OCI-LY7 (cell line): ENCODE measurements around the gene DOCK1. TPM values are rescaled to one million over a fixed set of nuclear protein-coding genes. Genes with fewer than 3 reads are reported as not detected.

Experiments
- BruUV-seq: library from RNA; stranded (reverse); fragments of 400-500 nt; replicated peaks from 2 replicates; lab custom pipeline; 2021; lab: Mats Ljungman, UMichigan
- CTCF ChIA-PET: fragments of 300-600 bp; sonication (Branson Sonifier 250); formaldehyde crosslinking; loops from one replicate; lab custom pipeline; 2022; ENCODE audit warnings: antibody characterized with exemption; ENCODE audit not compliant: unreplicated experiment; lab: Charles Lee
- POLR2A ChIA-PET: fragments of 300-600 bp; sonication (Branson Sonifier 250); formaldehyde crosslinking; loops from one replicate; lab custom pipeline; 2022; ENCODE audit warnings: antibody characterized with exemption; lab: Charles Lee
- DNase-seq: peaks from one replicate; pipeline ENCODE4 v3.0.0-alpha.2; 2015; ENCODE audit warnings: low spot score
- H2AFZ ChIP-seq: fragments of 200-600 bp; sonication (generic), shearing (Covaris generic); 2 replicates; pipeline ENCODE4 v1.6.1; 2014; ENCODE audit warnings: mild to moderate bottlenecking, antibody characterized with exemption, low read length, moderate library complexity
- H3K27ac ChIP-seq: fragments of 200-600 bp; sonication (generic); 2 replicates; pipeline ENCODE4 v1.5.1; 2014; ENCODE audit warnings: mixed run types, low read depth, mild to moderate bottlenecking, moderate library complexity, low read length, inconsistent platforms; ENCODE audit not compliant: poor library complexity, severe bottlenecking
- H3K36me3 ChIP-seq: fragments of 200-600 bp; sonication (generic); 2 replicates; pipeline ENCODE4 v1.6.1; 2014; ENCODE audit warnings: mild to moderate bottlenecking, antibody characterized with exemption, low read length, moderate library complexity, mixed read lengths; ENCODE audit not compliant: insufficient read depth
- H3K4me1 ChIP-seq: fragments of 200-600 bp; sonication (generic); 2 replicates; pipeline ENCODE4 v1.5.1; 2014; ENCODE audit warnings: mild to moderate bottlenecking, low read length; ENCODE audit not compliant: insufficient read depth, poor library complexity, severe bottlenecking
- H3K4me2 ChIP-seq: fragments of 200-600 bp; sonication (generic); 2 replicates; pipeline ENCODE4 v1.6.1; 2014; ENCODE audit warnings: mild to moderate bottlenecking, low read length
- H3K4me3 ChIP-seq: fragments of 200-600 bp; sonication (generic); 2 replicates; pipeline ENCODE4 v1.5.1; 2014; ENCODE audit warnings: mild to moderate bottlenecking, low read depth, low read length; ENCODE audit not compliant: poor library complexity, severe bottlenecking
- H3K79me2 ChIP-seq: fragments of 200-600 bp; sonication (generic); 2 replicates; pipeline ENCODE4 v1.6.1; 2016; ENCODE audit warnings: low read depth, mild to moderate bottlenecking, low read length, moderate library complexity, mixed read lengths; ENCODE audit not compliant: insufficient read depth
- H3K9me2 ChIP-seq: fragments of 200-600 bp; sonication (generic); 2 replicates; pipeline ENCODE4 v1.6.1; 2016; ENCODE audit warnings: mild to moderate bottlenecking, low read length, mixed read lengths; ENCODE audit not compliant: insufficient read depth
- H3K9me3 ChIP-seq: fragments of 200-600 bp; sonication (generic); 2 replicates; pipeline ENCODE4 v1.6.1; 2014; ENCODE audit warnings: mild to moderate bottlenecking, mixed run types, low read length, mixed read lengths
- H4K20me1 ChIP-seq: fragments of 200-600 bp; sonication (generic); 2 replicates; pipeline ENCODE4 v1.6.1; 2014; ENCODE audit warnings: mild to moderate bottlenecking, antibody characterized with exemption, low read length, moderate library complexity, mixed read lengths; ENCODE audit not compliant: insufficient read depth
- CTCF ChIP-seq: fragments of 200-600 bp; sonication (generic); conservative IDR thresholded peaks from 2 replicates; pipeline ENCODE4 v1.5.1; 2014; ENCODE audit warnings: mild to moderate bottlenecking, antibody characterized with exemption, low read length, moderate library complexity, mixed read lengths
- EZH2phosphoT487 ChIP-seq: fragments of 200-600 bp; sonication (generic); IDR thresholded peaks from 2 replicates; pipeline ENCODE4 v1.6.1; 2018; ENCODE audit warnings: low read depth, borderline replicate concordance, mild to moderate bottlenecking, mixed run types, antibody characterized with exemption, low read length, moderate library complexity, mixed read lengths
- intact Hi-C: fragments of 100-400 bp; cut with micrococcal nuclease; formaldehyde crosslinking; loops from one replicate; pipeline ENCODE4 v1.10.0; 2022; ENCODE audit not compliant: unreplicated experiment
- total RNA-seq, 2 experiments: library from RNA; depleted of rRNA in 1 of 2; stranded (reverse); fragments of >200 nt in 1 of 2; shearing (Covaris generic) in 1 of 2; gene quantifications; 2 replicates each; pipeline ENCODE4 v1.2.3, GENCODE V29; 2014 to 2022

The DOCK1 gene
- total RNA-seq, 2 experiments from 2014 or later, result not detected

GRCh38 chr10:127073666-127074065 lies 168.4 kb downstream of the DOCK1 start:
- CTCF ChIA-PET, result no interaction called here
- TF ChIP-seq EZH2phosphoT487 (no peak), CTCF (no peak)
- Histone ChIP-seq H3K36me3 (no peaks in the 10 kb centered on the region), H3K27ac (no peak overlapping the region), H3K9me3 (no peaks in the 10 kb centered on the region), H4K20me1 (no peaks in the 10 kb centered on the region), H3K4me3 (no peak overlapping the region), H3K4me1 (no peaks in the 10 kb centered on the region), H2AFZ (no peak overlapping the region), H3K4me2 (no peak overlapping the region), H3K9me2 (no peaks in the 10 kb centered on the region), H3K79me2 (no peaks in the 10 kb centered on the region)
- intact Hi-C loops, result no loop called here
- no peak for DNase-seq
- POLR2A ChIA-PET, result no interaction called here
- BruUV-seq, result no TSS peak

- Histone ChIP-seq H4K20me1 (no peaks in the 10 kb centered on the region), H3K4me1 (no peaks in the 10 kb centered on the region), H3K27ac (no peak overlapping the region), H3K4me2 (no peak overlapping the region), H3K79me2 (no peaks in the 10 kb centered on the region), H2AFZ (no peak overlapping the region), H3K9me2 (no peaks in the 10 kb centered on the region), H3K9me3 (no peaks in the 10 kb centered on the region), H3K4me3 (no peak overlapping the region), H3K36me3 (no peaks in the 10 kb centered on the region)
- TF ChIP-seq CTCF (no peak), EZH2phosphoT487 (no peak)
- BruUV-seq, result no TSS peak
- ChIA-PET POLR2A (no interaction called here), CTCF (no interaction called here)
- DNase-seq, result no peak
- intact Hi-C loops, result no loop called here
Measured at GRCh38 chr10:127079392-127079791, 174.2 kb downstream of the DOCK1 start.

- Histone ChIP-seq H3K4me3 (no peak overlapping the region), H3K9me2 (no peaks in the 10 kb centered on the region), H2AFZ (no peak overlapping the region), H4K20me1 (no peaks in the 10 kb centered on the region), H3K4me2 (no peak overlapping the region), H3K4me1 (no peaks in the 10 kb centered on the region), H3K27ac (no peak overlapping the region), H3K79me2 (no peaks in the 10 kb centered on the region), H3K9me3 (no peaks in the 10 kb centered on the region), H3K36me3 (no peaks in the 10 kb centered on the region)
- no peak for TF ChIP-seq EZH2phosphoT487
- TF ChIP-seq CTCF, result no peak
- CTCF ChIA-PET, result no interaction called here
- intact Hi-C loops, result no loop called here
- no TSS peak for BruUV-seq
- no peak for DNase-seq
- POLR2A ChIA-PET, result no interaction called here
Measured at GRCh38 chr10:127080317-127080716, 175.1 kb downstream of the DOCK1 start.
